Kidney (tissue), 14 donors: ENCODE measurements around the gene RNF212. TPM values are rescaled to one million over a fixed set of nuclear protein-coding genes. Genes with fewer than 3 reads are reported as not detected.
A peak's percentile ranks its signal among the peaks of the same experiment; 100 is the strongest.

Experiments used
- DNase-seq, 5 donors: peaks; one replicate each; pipeline ENCODE4 v3.0.0-alpha.2; 2013 to 2020
- FAIRE-seq: peaks from 2 replicates; lab custom pipeline; 2012; peaks lifted over from hg19 to GRCh38; lab: Jason Lieb, UNC
- H3K27ac ChIP-seq, 2 donors: one replicate each; pipeline ENCODE4 v1.7.0; 2013; ENCODE audit warnings: low read depth in 2 of 2, low read length in 2 of 2, inconsistent platforms in 1 of 2
- H3K27me3 ChIP-seq: one replicate; pipeline ENCODE4 v1.7.1; 2013; ENCODE audit warnings: low read length, inconsistent platforms; ENCODE audit not compliant: control insufficient read depth, insufficient read depth
- H3K36me3 ChIP-seq, 3 donors: one replicate each; pipeline versions ENCODE4 v1.7.0 to v1.7.1; 2013; ENCODE audit warnings: low read length in 3 of 3, control low read depth in 1 of 3, inconsistent platforms in 1 of 3; ENCODE audit not compliant: insufficient read depth in 3 of 3, control insufficient read depth in 2 of 3
- H3K4me1 ChIP-seq, 3 donors: one replicate each; pipeline versions ENCODE4 v1.7.0 to v1.7.1; 2013; ENCODE audit warnings: low read length in 3 of 3, inconsistent platforms in 1 of 3, low read depth in 1 of 3; ENCODE audit not compliant: control insufficient read depth in 2 of 3, insufficient read depth in 2 of 3
- H3K4me3 ChIP-seq, 3 donors: one replicate each; pipeline versions ENCODE4 v1.7.0 to v1.8.1; 2013; ENCODE audit warnings: low read length in 3 of 3, control low read depth in 1 of 3, inconsistent platforms in 1 of 3
- H3K9ac ChIP-seq, 3 donors: one replicate each; pipeline versions ENCODE4 v1.7.0 to v1.7.1; 2013; ENCODE audit warnings: low read length in 3 of 3, control low read depth in 1 of 3, inconsistent platforms in 1 of 3
- H3K9me3 ChIP-seq, 3 donors: one replicate each; pipeline versions ENCODE4 v1.7.0 to v1.7.1; 2013; ENCODE audit warnings: low read length in 3 of 3, control low read depth in 1 of 3, inconsistent platforms in 1 of 3; ENCODE audit not compliant: control insufficient read depth in 2 of 3, insufficient read depth in 1 of 3
- CTCF ChIP-seq: IDR thresholded peaks from 3 replicates; pipeline ENCODE4 v1.5.1; 2012; ENCODE audit warnings: mild to moderate bottlenecking, moderate library complexity, borderline replicate concordance; ENCODE audit not compliant: insufficient read depth; ENCODE audit errors: extremely low read depth
- intact Hi-C: fragments of 100-400 bp; cut with DNase I; formaldehyde crosslinking; loops from one replicate; pipeline ENCODE4 v1.11.1; 2022
- polyA plus RNA-seq: library from polyadenylated mRNA; stranded (reverse); fragments of 350-450 nt; fragmentation: Illumina TruSeq; extraction: RNeasy Lipid Tissue Mini Kit (QIAGEN cat#74804); gene quantifications from one replicate; pipeline ENCODE4 v1.2.3, GENCODE V29; 2014; ENCODE audit warnings: low read depth, low replicate concordance; ENCODE audit not compliant: insufficient read depth
- total RNA-seq: library from RNA; stranded (reverse); fragmentation: NEBNext Ultra II Directional; extraction: Animal tissue kit (Norgen Biotek cat#: 25700); gene quantifications from one replicate; pipeline ENCODE4 v1.2.1, GENCODE V29; 2021
- donor health status: control.
- donor health status: control.
- donor health status: control.
- donor health status: control.
- donor health status: control.
- donor health status: DM: yes; HTN: yes; CAD: no.
- donor health status: Normal renal cell carcinoma (clear cell type).

Gene RNF212
- total and polyA plus RNA-seq, 2 donors from 2014 or later, result 5.3 to 20.8 TPM

- Histone ChIP-seq H3K36me3 (no peaks in the 10 kb centered on the region), H3K9ac (no peak overlapping the region), H3K9me3 (no peaks in the 10 kb centered on the region), H3K4me1 (no peaks in the 10 kb centered on the region), H3K4me3 (no peak overlapping the region), H3K27me3 (no peaks in the 10 kb centered on the region), H3K27ac (no peak overlapping the region)
- DNase-seq (peak in 1 of 5 donors; percentile 12), FAIRE-seq (no peak)
- TF ChIP-seq CTCF, result no peak
- intact Hi-C loops, result no loop called here
Measured at GRCh38 chr4:1097553-1097952, 15.8 kb downstream of the RNF212 start.

- no peak for FAIRE-seq
Measured at GRCh38 chr4:1096841-1097240, 16.5 kb downstream of the RNF212 start.

GRCh38 chr4:1094336-1094690 is 19.1 kb downstream of the RNF212 start:
- Histone ChIP-seq H3K27me3 (no peaks in the 10 kb centered on the region), H3K36me3 (no peaks in the 10 kb centered on the region), H3K9me3 (no peaks in the 10 kb centered on the region), H3K4me1 (no peaks in the 10 kb centered on the region), H3K27ac (no peak overlapping the region), H3K9ac (no peak overlapping the region), H3K4me3 (no peak overlapping the region)
- no peak for FAIRE-seq
- peak in 2 of 5 donors; percentile 16 to 21 for DNase-seq
- no peak for TF ChIP-seq CTCF
- intact Hi-C loops, result no loop called here

More at GRCh38 chr4:1096841-1097240, 16.5 kb downstream of the RNF212 start:
- Histone ChIP-seq H3K4me3 (no peak overlapping the region), H3K27me3 (no peaks in the 10 kb centered on the region), H3K36me3 (no peaks in the 10 kb centered on the region), H3K9ac (no peak overlapping the region), H3K9me3 (no peaks in the 10 kb centered on the region), H3K27ac (no peak overlapping the region), H3K4me1 (no peaks in the 10 kb centered on the region)
- peak in 1 of 5 donors; percentile 16 for DNase-seq
- TF ChIP-seq CTCF, result no peak
- intact Hi-C loops, result no loop called here
